IMR-90 (cell line): Measurements from ENCODE around the gene SNAP25. TPM values are rescaled to one million over a fixed set of nuclear protein-coding genes. Genes with fewer than 3 reads are reported as not detected.

Experiments
- ATAC-seq: fragments of 200-7000 bp; cut with Tn5 transposase; 2 replicates; pipeline ENCODE4 v1.9.1; 2020; ENCODE audit warnings: low read depth, mild to moderate bottlenecking, moderate library complexity
- BruUV-seq: library from RNA; stranded (reverse); fragments of 400-500 nt; replicated peaks from 2 replicates; lab custom pipeline; 2021; lab: Mats Ljungman, UMichigan
- CTCF ChIA-PET: fragments of 300-600 bp; formaldehyde crosslinking; extraction: SDS; loops from one replicate; lab custom pipeline; 2021; ENCODE audit warnings: antibody characterized with exemption; lab: Yijun Ruan, JAX
- POLR2A ChIA-PET: fragments of 300-600 bp; sonication (Branson Sonifier 250); formaldehyde crosslinking; loops from one replicate; lab custom pipeline; 2022; ENCODE audit warnings: antibody characterized with exemption; ENCODE audit not compliant: unreplicated experiment; lab: Charles Lee
- DNase-seq: peaks from one replicate; pipeline ENCODE4 v3.0.0; 2013
- H2AFZ ChIP-seq: replicated peaks from 2 replicates; pipeline ENCODE3; 2013; ENCODE audit warnings: low read length, mild to moderate bottlenecking; ENCODE audit not compliant: poor library complexity
- H2AK5ac ChIP-seq: 2 replicates; pipeline ENCODE4 v1.6.1; 2013; ENCODE audit warnings: low read depth, low read length, inconsistent platforms
- H2AK9ac ChIP-seq: replicated peaks from 2 replicates; pipeline ENCODE3; 2013; ENCODE audit warnings: mild to moderate bottlenecking, low read depth, low read length, moderate library complexity; ENCODE audit not compliant: poor library complexity
- H2BK120ac ChIP-seq: 2 replicates; pipeline ENCODE4 v1.6.1; 2013; ENCODE audit warnings: low read depth, low read length, inconsistent platforms
- H2BK15ac ChIP-seq: 3 replicates; pipeline ENCODE4 v1.6.1; 2013; ENCODE audit warnings: low read depth, low read length, inconsistent platforms
- H2BK20ac ChIP-seq: 2 replicates; pipeline ENCODE4 v1.6.1; 2013; ENCODE audit warnings: low read depth, mild to moderate bottlenecking, inconsistent platforms, low read length, moderate library complexity
- H2BK5ac ChIP-seq: 2 replicates; pipeline ENCODE4 v1.6.1; 2013; ENCODE audit warnings: mild to moderate bottlenecking, low read depth, low read length, inconsistent platforms; ENCODE audit not compliant: poor library complexity, severe bottlenecking
- H3K14ac ChIP-seq: replicated peaks from 2 replicates; pipeline ENCODE4 v1.6.1; 2013; ENCODE audit warnings: low read depth, low read length, inconsistent platforms
- H3K18ac ChIP-seq: 2 replicates; pipeline ENCODE4 v1.6.1; 2013; ENCODE audit warnings: low read depth, low read length, control low read depth
- H3K23ac ChIP-seq: 2 replicates; pipeline ENCODE4 v1.6.1; 2013; ENCODE audit warnings: low read depth, low read length, inconsistent platforms
- H3K27ac ChIP-seq: 2 replicates; pipeline ENCODE4 v1.5.1; 2013; ENCODE audit warnings: mild to moderate bottlenecking, control low read depth, low read length; ENCODE audit not compliant: insufficient read depth
- H3K27me3 ChIP-seq: 2 replicates; pipeline ENCODE4 v1.6.1; 2013; ENCODE audit warnings: low read length; ENCODE audit not compliant: control insufficient read depth, insufficient read depth
- H3K36me3 ChIP-seq: 2 replicates; pipeline ENCODE4 v1.6.1; 2013; ENCODE audit warnings: low read length, mixed read lengths; ENCODE audit not compliant: control insufficient read depth, insufficient read depth
- H3K4ac ChIP-seq: 2 replicates; pipeline ENCODE4 v1.6.1; 2013; ENCODE audit warnings: low read depth, low read length, inconsistent platforms
- H3K4me1 ChIP-seq: 2 replicates; pipeline ENCODE4 v1.6.1; 2013; ENCODE audit warnings: low read length, mixed read lengths; ENCODE audit not compliant: control insufficient read depth, insufficient read depth
- H3K4me2 ChIP-seq: 2 replicates; pipeline ENCODE4 v1.6.1; 2013; ENCODE audit warnings: low read depth, mild to moderate bottlenecking, control low read depth, low read length, moderate library complexity
- H3K4me3 ChIP-seq: 2 replicates; pipeline ENCODE4 v1.5.1; 2013; ENCODE audit warnings: low read depth, mild to moderate bottlenecking, control low read depth, low read length, moderate library complexity; ENCODE audit not compliant: insufficient read depth
- H3K56ac ChIP-seq: 2 replicates; pipeline ENCODE4 v1.6.1; 2013; ENCODE audit warnings: low read length, inconsistent platforms; ENCODE audit not compliant: insufficient read depth; ENCODE audit errors: extremely low read depth
- H3K79me1 ChIP-seq, 2 experiments: 2 replicates each; pipeline ENCODE4 v1.6.1; 2013; ENCODE audit warnings: low read length in 2 of 2, inconsistent platforms in 1 of 2, low read depth in 1 of 2
- H3K9ac ChIP-seq: 2 replicates; pipeline ENCODE4 v1.6.1; 2013; ENCODE audit warnings: low read depth, low read length, control low read depth
- H3K9me1 ChIP-seq: 2 replicates; pipeline ENCODE4 v1.6.1; 2013; ENCODE audit warnings: low read length, inconsistent platforms; ENCODE audit not compliant: insufficient read depth
- H3K9me3 ChIP-seq: 2 replicates; pipeline ENCODE4 v1.6.1; 2013; ENCODE audit warnings: low read length; ENCODE audit not compliant: control insufficient read depth, insufficient read depth
- H4K20me1 ChIP-seq: 2 replicates; pipeline ENCODE4 v1.6.1; 2013; ENCODE audit warnings: low read length, inconsistent platforms; ENCODE audit not compliant: insufficient read depth
- H4K5ac ChIP-seq: 2 replicates; pipeline ENCODE4 v1.6.1; 2013; ENCODE audit warnings: mild to moderate bottlenecking, low read depth, low read length, control low read depth
- H4K8ac ChIP-seq, 2 experiments: 2 replicates each; pipeline ENCODE4 v1.6.1; 2013; ENCODE audit warnings: low read depth in 2 of 2, low read length in 2 of 2, control low read depth in 1 of 2, inconsistent platforms in 1 of 2
- H4K91ac ChIP-seq: 2 replicates; pipeline ENCODE4 v1.6.1; 2013; ENCODE audit warnings: low read depth, low read length, inconsistent platforms; ENCODE audit not compliant: insufficient read depth
- BHLHE40 ChIP-seq: fragments of 150-350 bp; IDR thresholded peaks from 2 replicates; pipeline ENCODE4 v1.6.1; 2016; ENCODE audit warnings: mild to moderate bottlenecking, low read depth, low read length
- CEBPB ChIP-seq: IDR thresholded peaks from 2 replicates; pipeline ENCODE4 v1.6.1; 2012; ENCODE audit warnings: low read depth, low read length, improper control_type of control experiment
- CHD1 ChIP-seq: IDR thresholded peaks from 2 replicates; pipeline ENCODE4 v1.6.1; 2012; ENCODE audit warnings: low read depth, low read length, improper control_type of control experiment
- CTCF ChIP-seq: conservative IDR thresholded peaks from 2 replicates; pipeline ENCODE4 v1.5.1; 2012; ENCODE audit warnings: mild to moderate bottlenecking, low read depth, low read length, improper control_type of control experiment
- FOS ChIP-seq: fragments of 150-350 bp; IDR thresholded peaks from 2 replicates; pipeline ENCODE4 v1.6.1; 2016; ENCODE audit warnings: low read depth, low read length
- MAFK ChIP-seq: IDR thresholded peaks from 2 replicates; pipeline ENCODE4 v1.6.1; 2012; ENCODE audit warnings: low read depth, low read length, improper control_type of control experiment
- MAZ ChIP-seq: IDR thresholded peaks from 2 replicates; pipeline ENCODE4 v1.6.1; 2012; ENCODE audit warnings: low read depth, mild to moderate bottlenecking, low read length, improper control_type of control experiment, moderate library complexity, borderline replicate concordance
- MXI1 ChIP-seq: IDR thresholded peaks from 2 replicates; pipeline ENCODE4 v1.6.1; 2012; ENCODE audit warnings: low read depth, mild to moderate bottlenecking, low read length, moderate library complexity, borderline replicate concordance
- NFE2L2 ChIP-seq: fragments of 150-350 bp; IDR thresholded peaks from 2 replicates; pipeline ENCODE4 v1.6.1; 2016; ENCODE audit warnings: low read depth, mild to moderate bottlenecking, low read length
- POLR2A ChIP-seq: IDR thresholded peaks from 2 replicates; pipeline ENCODE4 v1.6.1; 2012; ENCODE audit warnings: mild to moderate bottlenecking, low read depth, low read length
- RAD21 ChIP-seq: IDR thresholded peaks from 2 replicates; pipeline ENCODE4 v1.6.1; 2012; ENCODE audit warnings: low read length, improper control_type of control experiment
- RCOR1 ChIP-seq: IDR thresholded peaks from 2 replicates; pipeline ENCODE4 v1.6.1; 2012; ENCODE audit warnings: mild to moderate bottlenecking, low read length, improper control_type of control experiment; ENCODE audit not compliant: insufficient replicate concordance
- SMC3 ChIP-seq: fragments of 150-350 bp; IDR thresholded peaks from 2 replicates; pipeline ENCODE4 v1.6.1; 2016; ENCODE audit warnings: low read depth, mild to moderate bottlenecking, antibody characterized with exemption, low read length, moderate library complexity
- WGBS, 2 experiments: methylation state at CpG; one replicate each; pipeline versions ENCODE4 v1.1.5 to v1.1.7; 2013; ENCODE audit warnings: missing lambda C conversion rate in 2 of 2; ENCODE audit not compliant: insufficient read length in 1 of 2; ENCODE audit errors: extremely low coverage in 2 of 2; 5-methylcytosine and 5-hydroxymethylcytosine counted together
- dilution Hi-C: fragments of 300-500 bp; cut with HindIII; formaldehyde crosslinking; loops from one replicate; pipeline ENCODE4 v1.14.3; 2018; ENCODE audit warnings: low sequenced_read_pairs; ENCODE audit not compliant: unreplicated experiment
- in situ Hi-C: fragments of 300-500 bp; cut with MboI; formaldehyde crosslinking; loops from 3 replicates; pipeline ENCODE4 v1.14.3; 2019; ENCODE audit warnings: low sequenced_read_pairs, inconsistent platforms, mixed read lengths
- intact Hi-C: fragments of 100-400 bp; cut with micrococcal nuclease; formaldehyde crosslinking; loops from 2 replicates; pipeline ENCODE4 v1.10.0; 2022
- polyA plus RNA-seq, 3 experiments: library from polyadenylated mRNA; depleted of rRNA; stranded (reverse); fragments of >200 nt; gene quantifications; 2 replicates each; pipeline ENCODE4 v1.2.3, GENCODE V29; 2012; ENCODE audit warnings: low replicate concordance in 1 of 3
- total RNA-seq: library from RNA; depleted of rRNA; stranded (reverse); fragments of >200 nt; gene quantifications from 2 replicates; pipeline ENCODE4 v1.2.3, GENCODE V29; 2012
- TF ChIP-seq, protein P1 (sequence below): fragments of 150-350 bp; IDR thresholded peaks from 2 replicates; pipeline ENCODE4 v1.6.1; 2017; ENCODE audit warnings: mild to moderate bottlenecking, antibody characterized with exemption, low read length, low read depth
- TF ChIP-seq, protein P2 (sequence below): fragments of 150-350 bp; IDR thresholded peaks from 2 replicates; pipeline ENCODE4 v1.6.1; 2016; ENCODE audit warnings: low read depth, mild to moderate bottlenecking, low read length, moderate library complexity, borderline replicate concordance

Gene SNAP25
- total and polyA plus RNA-seq, 2 of the 4 experiments (the other 2 are of a cell fraction) = 1.1 to 2.8 TPM

DNA sequence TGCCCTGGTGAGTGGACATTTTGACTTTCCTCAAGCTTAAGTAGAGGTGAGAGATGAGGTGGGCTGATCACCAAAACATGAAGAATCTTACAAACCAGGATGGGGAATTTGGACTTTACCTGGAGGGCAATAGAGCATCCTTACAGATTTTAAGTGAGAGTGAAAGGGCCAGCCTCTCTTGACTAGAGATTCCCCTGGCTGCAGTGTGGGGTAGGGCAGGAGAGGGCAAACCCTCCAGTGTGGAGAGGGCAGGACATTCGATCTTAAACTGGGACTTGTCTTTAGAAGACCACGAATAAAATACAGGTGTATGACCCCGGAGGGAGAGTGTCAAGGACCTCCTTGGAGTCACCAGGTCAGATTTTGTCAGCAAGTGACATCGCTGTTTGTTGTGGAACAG is 105.1 kb downstream of the SNAP25 start:
- dilution Hi-C loops = no loop called here

More for the DNA sequence above, 105.1 kb downstream of the SNAP25 start:
- Histone ChIP-seq H3K23ac (no peak overlapping the region), H2AK5ac (no peak overlapping the region), H2BK15ac (no peak overlapping the region), H3K9me3 (no peaks in the 10 kb centered on the region), H3K4ac (no peak overlapping the region), H3K27me3 (no peaks in the 10 kb centered on the region), H3K9ac (no peak overlapping the region), H3K9me1 (no peaks in the 10 kb centered on the region), H3K79me1 (no peaks in the 10 kb centered on the region), H4K20me1 (no peaks in the 10 kb centered on the region), H3K14ac (no peak overlapping the region), H4K8ac (no peak overlapping the region), H4K5ac (no peak overlapping the region), H2BK20ac (no peak overlapping the region), H2AFZ (no peak overlapping the region), H2BK5ac (no peak overlapping the region), H2BK120ac (no peak overlapping the region), H4K91ac (no peak overlapping the region), H3K27ac (no peak overlapping the region), H3K4me3 (no peak overlapping the region), H3K4me2 (no peak overlapping the region), H3K56ac (no peak overlapping the region), H2AK9ac (no peak overlapping the region), H3K4me1 (peaks cover 2% of the 10 kb centered on the region; the same call in 1 of the 2 replicates), H3K36me3 (no peaks in the 10 kb centered on the region), H3K18ac (no peak overlapping the region)
- TF ChIP-seq RCOR1 (no peak), MAFK (no peak), BHLHE40 (no peak), CEBPB (no peak), SMC3 (no peak), MAZ (no peak), CTCF (no peak), MXI1 (no peak), CHD1 (no peak), NFE2L2 (no peak), FOS (no peak), RAD21 (no peak), POLR2A (no peak)
- TF ChIP-seq, protein P1, sequence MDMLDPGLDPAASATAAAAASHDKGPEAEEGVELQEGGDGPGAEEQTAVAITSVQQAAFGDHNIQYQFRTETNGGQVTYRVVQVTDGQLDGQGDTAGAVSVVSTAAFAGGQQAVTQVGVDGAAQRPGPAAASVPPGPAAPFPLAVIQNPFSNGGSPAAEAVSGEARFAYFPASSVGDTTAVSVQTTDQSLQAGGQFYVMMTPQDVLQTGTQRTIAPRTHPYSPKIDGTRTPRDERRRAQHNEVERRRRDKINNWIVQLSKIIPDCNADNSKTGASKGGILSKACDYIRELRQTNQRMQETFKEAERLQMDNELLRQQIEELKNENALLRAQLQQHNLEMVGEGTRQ = no peak
- TF ChIP-seq, protein P2, sequence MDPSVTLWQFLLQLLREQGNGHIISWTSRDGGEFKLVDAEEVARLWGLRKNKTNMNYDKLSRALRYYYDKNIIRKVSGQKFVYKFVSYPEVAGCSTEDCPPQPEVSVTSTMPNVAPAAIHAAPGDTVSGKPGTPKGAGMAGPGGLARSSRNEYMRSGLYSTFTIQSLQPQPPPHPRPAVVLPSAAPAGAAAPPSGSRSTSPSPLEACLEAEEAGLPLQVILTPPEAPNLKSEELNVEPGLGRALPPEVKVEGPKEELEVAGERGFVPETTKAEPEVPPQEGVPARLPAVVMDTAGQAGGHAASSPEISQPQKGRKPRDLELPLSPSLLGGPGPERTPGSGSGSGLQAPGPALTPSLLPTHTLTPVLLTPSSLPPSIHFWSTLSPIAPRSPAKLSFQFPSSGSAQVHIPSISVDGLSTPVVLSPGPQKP = no peak
- in situ Hi-C loops = no loop called here
- BruUV-seq = no TSS peak
- 75% methylated on average over 4 of the region's 4 CpGs; no CpG with 5 or more reads in 1 of the 2 experiments for WGBS, 2 experiments
- intact Hi-C loops = no loop called here
- CTCF ChIA-PET = no interaction called here
- ATAC-seq (no peak), DNase-seq (no peak)
- POLR2A ChIA-PET = no interaction called here
